ENCODE data around the gene FGF18.
A peak's percentile ranks its signal among the peaks of the same experiment; 100 is the strongest.
"Not testable (repeated sequence)": the region's sequence is repeated elsewhere in the genome, so short reads cannot be mapped to it uniquely, and the experiment has no call there.

The FGF18 gene

GRCh38 chr5:171418982-171419687 is at the start of gene FGF18:
FGF18 (plus strand) TSS chr5:171419647; CDS start chr5:171420200, 553 bp downstream.
- no peak for DNase-seq

- DNase-seq, result no peak
Measured at GRCh38 chr5:171369898-171370297, 49.5 kb upstream of the FGF18 start.

- DNase-seq, result not testable (repeated sequence)
Measured at GRCh38 chr5:171370881-171371280, 48.6 kb upstream of the FGF18 start.

GRCh38 chr5:171371326-171371725 is 48.1 kb upstream of the FGF18 start:
- DNase-seq, result no peak

GRCh38 chr5:171379961-171380360 is 39.5 kb upstream of the FGF18 start:
- DNase-seq, result no peak

GRCh38 chr5:171384416-171384815 is 35.0 kb upstream of the FGF18 start:
- not testable (repeated sequence) for DNase-seq

GRCh38 chr5:171384999-171385398 is 34.4 kb upstream of the FGF18 start:
- DNase-seq, result not testable (repeated sequence)

- no peak for DNase-seq
Measured at GRCh38 chr5:171386006-171386671, 33.3 kb upstream of the FGF18 start.

- DNase-seq, result no peak
Measured at GRCh38 chr5:171386861-171387344, 32.5 kb upstream of the FGF18 start.

- DNase-seq, result peak; percentile 91
Measured at GRCh38 chr5:171387345-171387969, 32.0 kb upstream of the FGF18 start, which contains the start of gene NPM1. NPM1 (plus strand) TSS chr5:171387849; CDS start chr5:171387949, 100 bp downstream.

- DNase-seq, result no peak
Measured at GRCh38 chr5:171387970-171388815, 31.3 kb upstream of the FGF18 start.

GRCh38 chr5:171388816-171389168 is 30.7 kb upstream of the FGF18 start:
- DNase-seq, result no peak

- DNase-seq, result no peak
Measured at GRCh38 chr5:171390883-171391677, 28.4 kb upstream of the FGF18 start.

GRCh38 chr5:171391996-171392577 is 27.4 kb upstream of the FGF18 start:
- no peak for DNase-seq

- DNase-seq, result no peak
Measured at GRCh38 chr5:171392585-171393159, 26.8 kb upstream of the FGF18 start.

- no peak for DNase-seq
Measured at GRCh38 chr5:171395042-171395441, 24.4 kb upstream of the FGF18 start.

GRCh38 chr5:171396583-171396982 is 22.9 kb upstream of the FGF18 start:
- not testable (repeated sequence) for DNase-seq

GRCh38 chr5:171397190-171397589 is 22.3 kb upstream of the FGF18 start:
- no peak for DNase-seq

- DNase-seq, result no peak
Measured at GRCh38 chr5:171397599-171397998, 21.8 kb upstream of the FGF18 start.

- DNase-seq, result not testable (repeated sequence)
Measured at GRCh38 chr5:171398660-171399059, 20.8 kb upstream of the FGF18 start.

GRCh38 chr5:171400169-171400568 is 19.3 kb upstream of the FGF18 start:
- no peak for DNase-seq
